ENCODE data around the gene NFIC. TPM values are rescaled to one million over a fixed set of nuclear protein-coding genes. Genes with fewer than 3 reads are reported as not detected.
"Not testable (repeated sequence)": the region's sequence is repeated elsewhere in the genome, so short reads cannot be mapped to it uniquely, and the experiment has no call there.

Gene NFIC
- total RNA-seq, 1 donor from 2014 or later = 254 TPM

DNA sequence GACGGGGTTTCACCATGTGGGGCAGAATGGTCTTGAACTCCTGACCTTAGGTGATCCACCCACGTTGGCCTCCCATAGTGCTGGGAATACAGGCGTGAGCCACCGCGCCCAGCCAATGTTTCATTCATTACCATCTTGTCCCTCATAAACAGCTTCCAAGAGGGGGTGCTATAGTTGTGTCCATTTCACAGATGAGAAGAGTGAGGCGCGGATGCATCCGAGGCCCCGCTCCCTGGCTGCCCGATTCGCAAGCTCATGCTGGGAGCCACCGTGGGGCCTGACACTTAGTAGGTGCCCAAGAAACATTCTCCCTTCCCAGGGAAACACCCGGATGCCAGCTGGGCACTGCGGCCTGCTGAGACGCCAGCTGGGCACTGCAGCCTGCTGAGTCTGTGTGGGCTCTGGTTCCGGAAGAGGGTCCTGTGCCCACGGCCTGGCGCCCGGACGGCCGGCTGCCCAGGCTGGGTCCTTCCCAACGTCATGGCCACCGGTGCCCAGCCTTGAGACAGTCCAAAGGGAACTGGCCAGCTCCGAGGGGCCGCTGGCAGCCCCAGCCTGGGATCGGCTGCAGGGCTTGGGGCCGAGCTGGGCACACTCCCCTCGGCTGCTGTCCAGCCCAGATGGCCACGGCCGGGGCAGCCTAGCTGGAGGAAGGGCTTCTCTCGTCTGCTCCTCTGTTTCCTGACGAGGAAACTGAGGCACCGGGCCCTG, 54.7 kb downstream of the NFIC start:
- DNase-seq (ENCODE audit: low spot score) = no peak

DNA sequence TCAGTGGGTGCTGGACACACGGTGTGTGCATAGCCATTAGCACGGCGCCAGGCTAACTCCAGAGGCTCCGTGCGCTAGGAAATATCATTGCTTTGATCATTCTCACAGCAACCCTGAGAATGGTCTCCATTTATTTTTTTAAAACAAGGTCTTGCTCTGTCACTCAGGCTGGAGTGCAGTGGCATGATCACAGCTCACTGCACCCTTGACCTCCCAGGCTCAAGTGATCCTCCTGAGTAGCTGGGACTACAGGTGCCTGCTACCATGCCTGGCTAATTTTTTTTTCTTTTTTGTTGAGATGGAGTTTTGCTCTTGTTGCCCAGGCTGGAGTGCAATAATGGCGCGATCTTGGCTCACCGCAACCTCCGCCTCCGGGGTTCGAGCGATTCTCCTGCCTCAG, 55.3 kb downstream of the NFIC start:
- DNase-seq (ENCODE audit: low spot score) = not testable (repeated sequence)

DNA sequence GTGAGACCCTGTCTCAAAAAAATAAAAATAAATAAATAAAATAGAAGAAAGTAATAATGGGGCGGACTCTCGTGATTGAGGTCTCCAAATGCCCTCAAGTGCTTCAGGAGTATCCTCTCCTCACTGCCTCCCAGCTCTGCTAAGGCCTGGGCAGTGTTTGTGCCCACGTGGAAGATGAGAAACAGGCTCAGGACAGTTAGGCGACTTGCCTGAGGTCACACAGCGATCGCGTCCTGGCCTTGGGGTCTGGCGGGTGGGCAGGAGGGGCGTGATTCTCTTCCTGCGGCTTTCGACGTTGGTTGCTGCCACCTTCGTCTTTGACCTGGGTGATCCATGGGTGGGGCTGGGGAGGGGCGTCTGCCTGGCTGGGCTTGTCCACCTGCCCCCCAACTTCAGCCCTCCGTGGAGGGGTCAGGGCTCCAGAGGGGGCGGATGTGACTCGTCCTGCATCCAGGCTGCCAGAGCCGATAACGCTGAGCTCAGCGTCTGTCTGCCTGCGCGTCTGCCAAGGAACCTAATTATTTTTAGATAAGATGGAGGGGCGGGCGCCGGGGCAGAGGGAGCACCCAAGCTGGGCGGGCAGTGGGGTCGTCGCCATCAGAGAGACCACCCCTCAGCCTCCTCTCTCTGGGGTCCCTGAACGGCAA, 56.9 kb downstream of the NFIC start:
- no peak for DNase-seq (ENCODE audit: low spot score)

DNA sequence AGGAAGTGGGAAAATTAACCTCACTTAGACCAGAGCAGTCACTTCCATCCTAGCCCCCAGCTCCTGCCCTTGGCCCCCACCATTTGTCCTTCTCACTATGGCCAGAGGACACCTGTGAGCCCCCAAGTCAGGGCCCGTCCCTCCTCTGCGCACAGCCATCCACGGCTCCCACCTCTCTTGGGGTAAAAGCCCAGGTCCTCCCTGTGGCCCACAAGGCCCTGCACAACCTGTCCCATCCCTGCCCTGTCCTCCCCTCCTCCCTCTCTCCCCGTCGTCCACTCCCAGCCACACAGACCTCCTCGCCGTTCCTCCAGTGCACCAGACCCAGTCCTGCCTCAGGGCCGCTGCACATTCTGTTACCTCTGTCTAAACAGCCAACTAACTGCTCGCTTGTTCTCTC, 60.0 kb downstream of the NFIC start:
- no peak for DNase-seq (ENCODE audit: low spot score)

DNA sequence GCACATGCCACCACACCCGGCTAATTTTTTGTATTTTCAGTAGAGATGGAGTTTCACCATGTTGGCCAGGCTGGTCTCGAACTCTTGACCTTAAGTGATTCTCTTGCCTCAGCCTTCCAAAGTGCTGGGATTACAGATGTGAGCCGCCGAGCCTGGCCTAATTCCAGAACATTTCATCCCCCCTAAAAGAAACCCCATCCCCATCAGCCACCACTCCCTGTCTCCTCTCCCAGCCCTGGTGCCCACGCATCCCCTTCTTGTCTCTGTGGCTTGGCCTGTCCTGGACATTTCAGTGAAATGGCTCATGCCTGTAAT, 63.9 kb downstream of the NFIC start:
- DNase-seq (ENCODE audit: low spot score) = not testable (repeated sequence)

DNA sequence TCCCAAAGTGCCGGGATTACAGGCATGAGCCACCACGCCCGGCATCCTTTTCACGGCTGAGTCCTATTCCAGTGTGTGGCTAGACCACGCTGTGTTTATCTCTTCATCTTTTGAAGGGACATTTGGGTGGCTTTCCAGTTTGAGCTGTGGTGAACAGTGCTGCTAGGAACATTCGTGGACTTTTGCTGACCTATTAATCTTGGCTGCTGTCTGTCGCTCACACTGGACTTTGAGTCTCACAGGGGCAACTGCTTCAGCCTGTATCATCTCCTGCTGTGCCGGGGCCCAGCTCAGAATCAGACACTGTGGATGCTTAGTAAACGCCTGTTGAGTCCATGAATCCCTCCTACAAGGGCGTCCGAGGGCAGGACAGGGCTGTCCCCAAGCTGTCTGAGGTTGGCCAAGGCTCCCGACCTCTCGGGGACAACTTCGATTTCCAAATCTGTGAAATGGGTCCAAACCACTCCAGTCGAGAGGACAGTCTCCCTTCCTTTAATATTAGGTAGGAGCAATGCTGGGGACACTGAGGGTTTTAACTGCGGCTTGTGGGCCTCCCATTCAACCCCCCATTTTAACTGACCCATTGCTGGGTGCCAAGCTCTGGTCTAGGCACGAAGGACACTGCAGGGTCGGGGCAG, 65.5 kb downstream of the NFIC start:
- no peak for DNase-seq (ENCODE audit: low spot score)

DNA sequence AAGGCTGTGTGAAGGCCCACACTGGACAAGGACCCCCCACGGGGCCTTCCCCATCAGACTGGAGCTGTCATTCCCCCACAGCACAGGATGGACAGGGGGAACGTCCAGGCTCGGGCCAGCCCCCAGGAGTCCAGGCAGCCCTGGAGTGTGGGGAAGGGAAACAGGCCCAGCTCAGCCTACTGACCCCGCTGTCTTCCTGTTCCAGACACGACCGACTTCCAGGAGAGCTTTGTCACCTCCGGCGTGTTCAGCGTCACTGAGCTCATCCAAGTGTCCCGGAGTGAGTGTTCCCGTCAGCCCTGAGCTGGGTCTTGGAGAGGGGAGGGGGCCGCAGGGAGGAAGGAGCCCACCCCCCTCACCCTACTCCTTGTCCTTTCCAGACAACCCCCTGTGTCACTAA, 66.9 kb downstream of the NFIC start:
- DNase-seq (ENCODE audit: low spot score) = no peak

DNA sequence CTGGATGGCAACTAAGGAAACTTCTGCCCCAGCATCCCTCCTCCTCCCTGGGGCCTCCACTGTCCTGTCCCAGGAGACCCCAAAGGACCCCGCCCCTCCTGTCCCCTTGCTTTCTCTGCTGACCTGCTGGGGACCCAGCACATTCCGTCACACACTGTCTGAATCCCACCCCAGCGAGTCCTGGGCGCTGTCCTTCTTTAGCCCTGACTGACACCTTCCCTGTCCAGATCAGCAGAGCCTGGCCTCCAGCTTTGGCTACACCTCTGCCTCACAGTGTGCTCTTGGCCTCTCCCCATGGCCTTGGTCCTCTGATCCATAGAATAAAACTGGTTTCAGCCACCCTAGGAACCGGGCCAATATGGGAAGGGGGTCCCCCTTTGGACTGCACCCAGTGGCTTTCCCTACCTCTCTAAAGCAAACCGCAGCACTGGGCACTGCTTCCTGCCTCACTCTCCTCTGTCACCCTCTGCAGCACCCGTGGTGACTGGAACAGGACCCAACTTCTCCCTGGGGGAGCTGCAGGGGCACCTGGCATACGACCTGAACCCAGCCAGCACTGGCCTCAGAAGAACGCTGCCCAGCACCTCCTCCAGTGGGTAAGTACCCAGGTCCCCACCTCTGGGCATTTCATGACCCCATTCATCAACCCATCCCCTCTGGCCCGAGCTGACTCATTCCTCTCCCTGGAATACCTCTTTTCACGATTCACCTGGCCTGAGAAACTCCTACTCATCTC, 67.6 kb downstream of the NFIC start:
- no peak for DNase-seq (ENCODE audit: low spot score)

DNA sequence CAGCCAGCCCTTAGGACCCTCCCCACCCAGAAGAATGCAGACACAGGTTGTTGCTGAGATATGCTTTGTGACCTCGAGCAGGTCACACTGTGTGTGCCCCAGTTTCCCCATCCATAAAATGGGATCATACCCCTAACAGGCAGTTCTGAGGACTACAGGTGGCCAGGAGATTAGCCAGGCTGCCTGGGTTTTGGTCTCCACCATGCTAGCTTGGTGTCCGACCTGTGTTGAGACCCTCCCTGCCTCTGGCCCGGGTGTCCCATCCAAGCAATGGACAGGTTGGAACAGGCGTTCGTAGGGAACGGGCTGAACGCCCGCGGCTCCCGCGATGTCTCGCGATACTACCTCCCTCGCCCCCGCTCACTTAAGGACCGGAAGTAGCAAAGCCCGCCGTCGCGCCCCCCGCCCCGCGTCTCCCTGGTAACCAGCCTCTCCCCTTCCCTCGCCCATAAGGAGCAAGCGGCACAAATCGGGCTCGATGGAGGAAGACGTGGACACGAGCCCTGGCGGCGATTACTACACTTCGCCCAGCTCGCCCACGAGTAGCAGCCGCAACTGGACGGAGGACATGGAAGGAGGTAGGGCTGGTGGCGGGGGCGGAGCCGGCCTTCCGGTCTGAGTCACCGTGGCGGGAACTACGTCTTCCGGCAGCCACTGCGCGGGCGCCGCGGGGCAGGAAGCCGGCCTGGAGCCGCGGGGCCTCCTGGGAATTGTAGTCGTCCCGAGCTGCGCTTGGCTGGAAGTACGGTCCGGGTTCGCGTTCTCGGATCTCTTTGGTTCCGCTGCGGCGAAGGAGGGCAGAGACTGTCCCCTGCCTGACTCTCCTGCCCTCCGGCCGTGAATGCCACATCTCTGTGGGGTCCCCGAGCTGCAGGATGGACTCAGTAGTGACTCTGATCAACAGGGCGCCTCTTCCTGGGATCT, 68.5 kb downstream of the NFIC start:
- peak; percentile 95 for DNase-seq (ENCODE audit: low spot score)

DNA sequence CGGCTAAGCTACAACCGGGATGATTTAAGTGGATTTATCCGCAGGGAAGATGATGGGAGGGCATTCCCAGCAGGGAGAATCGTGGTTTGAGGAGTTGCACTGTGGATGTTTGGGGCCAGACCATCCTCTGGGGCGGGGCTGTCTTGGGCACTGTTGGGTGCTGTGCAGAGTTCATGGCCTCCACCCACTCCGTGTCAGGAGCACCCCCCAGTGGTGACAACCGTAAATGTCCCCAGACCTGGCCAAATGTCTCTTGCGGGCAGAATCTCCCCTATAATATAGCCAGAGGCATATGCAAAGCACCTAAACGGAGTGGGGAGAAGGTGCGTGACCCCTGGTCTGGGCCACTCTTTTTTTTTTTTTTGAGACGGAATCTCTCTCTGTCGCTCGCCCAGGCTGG, 73.7 kb downstream of the NFIC start:
- DNase-seq (ENCODE audit: low spot score) = no peak

DNA sequence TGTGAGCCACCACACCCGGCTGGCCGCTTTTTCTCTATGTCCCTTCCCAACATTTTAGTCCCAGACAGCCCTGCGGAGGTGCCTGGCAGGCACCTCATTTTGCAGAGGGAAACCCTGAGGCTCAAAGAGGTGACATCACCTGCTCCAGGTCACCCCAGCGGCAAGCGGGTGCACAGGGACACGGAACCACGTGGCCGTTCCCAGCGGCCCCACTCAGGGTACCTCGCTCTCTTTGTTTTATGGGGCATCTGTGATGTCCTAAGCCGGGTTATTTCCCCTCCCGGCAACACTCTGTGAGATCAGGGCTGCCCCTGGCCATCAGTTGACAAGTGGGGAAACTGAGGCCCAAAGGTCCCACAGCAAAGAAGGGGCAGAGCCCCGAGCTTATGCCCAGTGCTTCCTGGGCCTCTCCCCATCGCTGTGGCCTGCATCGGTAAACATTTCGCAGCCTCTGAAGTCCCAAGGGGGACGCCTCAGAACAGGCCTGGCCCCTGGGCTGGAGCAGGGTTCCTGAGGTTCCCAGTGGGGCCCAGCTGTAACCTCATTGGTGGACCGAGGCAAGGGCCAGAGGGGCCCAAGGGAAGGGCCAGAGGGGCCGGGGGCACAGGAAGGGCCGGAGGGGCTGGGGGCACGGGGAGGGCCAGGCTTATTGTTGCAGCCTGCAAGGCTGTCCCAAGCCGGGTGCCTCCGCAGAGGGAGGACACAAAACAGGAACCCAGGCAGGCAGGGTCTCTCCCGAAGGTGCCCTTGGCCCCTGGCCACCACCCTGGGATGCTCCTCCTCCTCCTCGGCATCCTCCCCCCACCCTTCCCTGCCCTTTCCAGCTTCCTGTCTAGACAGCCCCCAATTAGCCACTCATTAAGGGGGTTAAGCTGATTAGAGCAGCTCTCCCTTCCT, 75.0 kb downstream of the NFIC start:
- no peak for DNase-seq (ENCODE audit: low spot score)

DNA sequence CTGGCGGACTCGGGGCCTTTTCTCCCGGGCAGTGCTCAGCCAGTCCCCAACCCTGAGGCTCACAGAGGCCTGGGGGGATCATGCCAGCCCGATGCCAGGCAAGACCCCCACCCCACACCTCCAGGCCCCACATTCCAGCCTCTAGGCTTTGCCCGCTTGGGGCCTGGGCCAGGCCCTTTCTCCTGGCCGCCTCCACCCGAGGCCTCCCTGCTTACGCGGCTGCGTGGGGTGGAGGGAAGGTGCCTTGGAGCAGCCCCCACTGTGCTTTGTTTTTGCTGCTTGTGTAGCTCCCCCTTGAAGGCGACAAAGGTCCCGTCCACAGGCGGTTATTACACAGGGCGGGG, 75.6 kb downstream of the NFIC start:
- DNase-seq (ENCODE audit: low spot score) = no peak

DNA sequence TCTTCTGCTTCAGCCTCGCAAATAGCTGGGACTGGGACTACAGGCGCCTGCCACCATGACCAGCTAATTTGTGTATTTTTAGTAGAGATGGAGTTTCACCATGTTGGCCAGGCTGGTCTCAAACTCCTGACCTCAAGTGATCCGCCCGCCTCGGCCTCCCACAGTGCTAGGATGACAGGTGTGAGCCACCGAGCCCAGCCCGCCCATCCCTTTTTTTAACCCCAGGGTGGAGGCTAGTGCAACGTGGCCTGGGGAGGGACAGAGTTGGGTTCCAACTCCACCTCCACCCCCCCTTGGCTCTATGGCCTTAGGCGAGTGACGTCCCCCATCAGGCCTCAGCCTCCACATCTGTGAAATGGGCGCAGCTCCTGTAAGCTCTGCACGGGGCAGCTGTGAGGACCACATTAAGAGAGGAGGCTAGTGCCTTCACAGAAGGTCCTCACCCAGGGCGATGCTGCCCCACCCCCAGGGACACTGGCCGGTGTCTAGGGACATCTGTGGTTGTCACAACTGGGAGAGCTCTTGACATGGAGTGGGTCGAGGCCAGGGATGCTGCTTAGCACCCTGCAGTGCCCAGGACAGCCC, 76.2 kb downstream of the NFIC start:
- no peak for DNase-seq (ENCODE audit: low spot score)

DNA sequence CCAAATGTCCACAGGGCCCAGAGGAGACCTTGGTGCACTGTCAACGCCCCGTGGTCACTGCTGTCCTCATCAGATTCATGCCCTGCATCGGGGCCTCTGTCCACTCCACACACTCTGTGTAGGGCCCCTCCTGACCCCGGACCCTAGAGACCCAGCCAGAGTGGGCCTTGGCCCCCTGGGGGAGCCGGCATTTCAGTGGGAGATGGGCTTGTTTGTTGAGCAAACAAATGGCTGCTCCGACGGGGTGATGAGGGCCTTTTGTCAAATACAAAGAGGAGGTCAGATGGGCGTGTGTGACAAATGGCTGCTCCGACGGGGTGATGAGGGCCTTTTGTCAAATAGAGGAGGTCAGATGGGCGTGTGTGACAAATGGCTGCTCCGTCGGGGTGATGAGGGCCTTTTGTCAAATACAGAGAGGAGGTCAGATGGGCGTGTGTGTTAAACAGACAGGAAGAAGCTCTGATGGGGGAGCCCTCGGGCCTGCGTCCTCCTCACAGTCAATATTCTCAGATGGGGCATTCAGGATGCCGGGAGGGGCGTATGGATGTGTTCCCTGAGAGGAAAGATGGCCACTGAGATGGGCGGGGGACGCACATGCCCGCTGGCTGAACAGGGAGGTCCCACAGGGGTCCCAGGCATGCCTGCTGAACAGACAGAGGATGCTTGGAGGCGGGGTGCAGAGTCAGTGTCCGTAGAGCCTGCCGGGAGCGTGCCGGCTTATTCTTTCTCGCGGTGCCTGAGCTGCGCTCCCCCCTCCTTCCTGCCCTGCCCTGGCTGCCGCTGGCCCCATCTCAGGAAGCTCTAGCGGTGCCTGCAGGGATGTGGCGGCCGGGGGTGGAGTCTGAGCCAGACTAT, 77.7 kb downstream of the NFIC start:
- peak; percentile 40 for DNase-seq (ENCODE audit: low spot score)

DNA sequence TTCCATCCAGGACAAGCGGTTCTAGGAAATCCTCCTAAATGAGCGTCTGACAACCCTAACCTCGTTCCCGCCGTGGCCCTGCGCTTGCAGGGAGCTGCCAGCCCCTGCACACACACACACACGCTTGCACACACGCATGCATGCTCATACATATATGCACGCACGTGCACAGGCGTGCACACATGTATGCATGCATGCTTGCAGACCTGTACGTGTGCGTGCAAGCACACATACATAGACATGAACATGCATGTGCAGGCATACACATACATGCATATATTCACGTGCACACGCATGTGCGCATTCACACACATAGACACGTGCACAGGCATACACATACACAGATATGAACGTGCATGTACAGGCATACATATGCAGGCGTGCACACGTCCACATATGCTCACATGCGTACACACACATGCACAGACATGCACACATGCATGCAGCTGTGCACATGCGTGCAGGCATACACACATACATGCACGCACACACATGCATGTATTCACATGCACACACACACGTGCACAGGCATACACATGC, 78.4 kb downstream of the NFIC start:
- no peak for DNase-seq (ENCODE audit: low spot score)

DNA sequence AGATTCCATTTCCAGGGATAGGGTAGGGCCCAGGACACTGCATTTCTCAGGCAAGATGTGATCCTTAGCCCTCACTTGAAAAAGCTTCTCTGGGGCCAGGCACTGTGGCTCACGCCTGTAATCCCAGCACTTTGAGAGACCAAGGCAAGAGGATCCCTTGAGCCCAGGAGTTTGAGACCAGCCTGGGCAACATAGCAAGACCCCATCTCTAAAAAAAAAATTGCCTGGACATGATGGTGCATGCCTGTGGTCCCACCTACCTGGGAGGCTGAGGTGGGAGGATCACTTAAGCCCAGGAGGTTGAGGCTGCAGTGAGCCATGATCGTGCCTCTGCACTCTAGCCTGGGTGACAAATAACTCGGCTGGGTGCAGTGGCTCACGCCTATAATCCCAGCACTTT, 80.3 kb downstream of the NFIC start:
- DNase-seq (ENCODE audit: low spot score) = not testable (repeated sequence)

DNA sequence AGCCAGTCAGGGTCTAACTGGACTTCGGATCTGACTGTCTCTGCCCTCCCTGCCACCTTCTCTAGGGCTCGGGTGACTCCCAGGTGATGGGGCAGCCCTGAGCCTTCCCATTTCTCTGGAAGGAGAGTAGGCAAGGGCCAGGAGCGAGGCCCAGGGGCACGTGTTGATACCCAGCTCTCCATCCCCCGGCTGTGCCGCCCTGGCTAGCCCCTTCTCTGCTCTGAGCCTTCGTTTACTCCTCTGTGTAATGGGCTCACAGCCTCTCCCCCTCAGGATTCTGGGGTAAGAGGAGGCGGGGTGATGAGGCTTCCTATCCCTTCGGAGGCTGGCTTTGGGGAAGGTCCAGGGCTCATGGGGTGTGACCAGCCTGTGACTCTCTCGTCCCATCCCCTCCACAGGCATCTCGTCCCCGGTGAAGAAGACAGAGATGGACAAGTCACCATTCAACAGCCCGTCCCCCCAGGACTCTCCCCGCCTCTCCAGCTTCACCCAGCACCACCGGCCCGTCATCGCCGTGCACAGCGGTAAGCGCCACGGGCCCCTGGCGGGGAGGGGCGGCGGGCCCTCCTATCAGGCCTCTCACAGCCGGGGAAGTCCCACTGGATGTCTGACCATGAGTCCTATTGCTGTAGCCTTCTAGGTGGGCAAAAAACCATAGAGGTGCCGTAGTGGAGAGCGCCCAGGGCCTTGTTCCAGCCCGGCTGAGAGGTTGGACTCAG, 82.4 kb downstream of the NFIC start:
- DNase-seq (ENCODE audit: low spot score) = no peak

DNA sequence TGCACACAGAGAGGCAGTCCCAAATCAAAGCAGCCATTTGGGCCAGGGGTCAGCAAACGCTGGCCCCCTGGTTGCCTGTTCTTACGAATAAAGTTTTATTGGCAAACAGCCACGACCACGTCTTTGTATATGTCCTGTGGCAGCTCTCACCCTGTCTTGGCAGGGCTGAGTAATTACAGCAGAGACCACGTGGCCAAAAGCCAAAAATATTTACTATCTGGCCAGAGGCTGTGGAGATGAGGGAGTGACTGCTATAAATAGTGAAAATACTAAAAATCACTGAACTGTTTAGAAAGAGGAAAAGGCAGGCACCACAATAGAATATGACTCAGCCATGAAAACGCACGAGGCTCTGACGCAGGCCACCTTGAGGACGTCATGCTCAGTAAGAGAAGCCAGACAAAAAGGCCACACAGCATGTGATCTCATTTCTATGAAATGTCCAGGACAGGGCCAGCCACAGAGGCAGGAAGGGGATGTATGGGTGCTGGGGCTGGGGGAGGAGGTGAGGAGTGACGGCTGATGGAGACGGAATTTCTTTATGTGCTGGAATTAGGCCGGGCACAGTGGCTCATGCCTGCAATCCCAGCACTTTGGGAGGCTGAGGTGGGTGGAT, 84.5 kb downstream of the NFIC start:
- DNase-seq (ENCODE audit: low spot score) = peak; percentile 76
